Measurements from ENCODE around the gene RGS10.
A peak's percentile ranks its signal among the peaks of the same experiment; 100 is the strongest.

The RGS10 gene

GRCh38 chr10:119518176-119518575, 24.3 kb downstream of the RGS10 start:
- no peak for DNase-seq (ENCODE audit: low spot score)

- DNase-seq (ENCODE audit: low spot score), result peak; percentile 46
These were observed 25.0 kb downstream of the RGS10 start for GRCh38 chr10:119517235-119518141.

- peak; percentile 54 for DNase-seq (ENCODE audit: low spot score)
These were observed 25.9 kb downstream of the RGS10 start for GRCh38 chr10:119516381-119517234.

GRCh38 chr10:119515511-119516045, 26.9 kb downstream of the RGS10 start:
- no peak for DNase-seq (ENCODE audit: low spot score)

GRCh38 chr10:119514819-119515218, 27.7 kb downstream of the RGS10 start:
- no peak for DNase-seq (ENCODE audit: low spot score)

- DNase-seq (ENCODE audit: low spot score), result no peak
These were observed 30.5 kb downstream of the RGS10 start for GRCh38 chr10:119511828-119512515.

GRCh38 chr10:119509909-119510451, 32.5 kb downstream of the RGS10 start:
- no peak for DNase-seq (ENCODE audit: low spot score)

GRCh38 chr10:119507115-119507514, 35.4 kb downstream of the RGS10 start:
- DNase-seq (ENCODE audit: low spot score), result no peak

GRCh38 chr10:119505588-119506315, 36.8 kb downstream of the RGS10 start:
- no peak for DNase-seq (ENCODE audit: low spot score)

GRCh38 chr10:119505131-119505551, 37.4 kb downstream of the RGS10 start:
- DNase-seq (ENCODE audit: low spot score), result no peak

- DNase-seq (ENCODE audit: low spot score), result no peak
These were observed 37.9 kb downstream of the RGS10 start for GRCh38 chr10:119504651-119505050.

- no peak for DNase-seq (ENCODE audit: low spot score)
These were observed 38.7 kb downstream of the RGS10 start for GRCh38 chr10:119503821-119504220.

GRCh38 chr10:119502618-119503155, 39.8 kb downstream of the RGS10 start:
- no peak for DNase-seq (ENCODE audit: low spot score)

- DNase-seq (ENCODE audit: low spot score), result no peak
These were observed 40.3 kb downstream of the RGS10 start for GRCh38 chr10:119502209-119502608.

GRCh38 chr10:119501690-119502089, 40.8 kb downstream of the RGS10 start:
- no peak for DNase-seq (ENCODE audit: low spot score)

GRCh38 chr10:119500821-119501220, 41.7 kb downstream of the RGS10 start:
- no peak for DNase-seq (ENCODE audit: low spot score)

GRCh38 chr10:119500123-119500795, 42.3 kb downstream of the RGS10 start:
- no peak for DNase-seq (ENCODE audit: low spot score)

GRCh38 chr10:119499677-119500002, 42.9 kb downstream of the RGS10 start:
- DNase-seq (ENCODE audit: low spot score), result no peak

GRCh38 chr10:119498889-119499676, 43.4 kb downstream of the RGS10 start:
- no peak for DNase-seq (ENCODE audit: low spot score)

All from kidney capillary endothelial cell (primary cell).